ENCODE data around the gene PLCB4. TPM values are rescaled to one million over a fixed set of nuclear protein-coding genes. Genes with fewer than 3 reads are reported as not detected.

The PLCB4 gene
- total and polyA plus RNA-seq, 2 experiments from 2014 or later = 6.5 to 16.1 TPM

- TF ChIP-seq REST (IDR thresholded peaks at IDR 0.05; ENCODE audit: unreplicated experiment) (no peak), EZH2 (IDR thresholded peaks at IDR 0.05; ENCODE audit: low read depth, unreplicated experiment) (no peak), NANOG (IDR thresholded peaks at IDR 0.05; ENCODE audit: borderline replicate concordance) (no peak), POLR2AphosphoS5 (IDR thresholded peaks at IDR 0.05; ENCODE audit: low read depth) (no peak), CTCF (conservative IDR thresholded peaks at IDR 0.05; ENCODE audit: low read depth in 2 of 2) (no peak), JUNB (IDR thresholded peaks at IDR 0.05; ENCODE audit: unreplicated experiment) (no peak), STAT1 (IDR thresholded peaks at IDR 0.05; ENCODE audit: unreplicated experiment) (no peak), ZNF331 (CRISPR knock-in tag; IDR thresholded peaks at IDR 0.05; ENCODE audit: low read depth) (no peak), ETS1 (IDR thresholded peaks at IDR 0.05) (no peak), EZH2phosphoT487 (IDR thresholded peaks at IDR 0.05; ENCODE audit: unreplicated experiment) (no peak)
Observed at GRCh38 chr20:9128568-9128967, 59.7 kb downstream of the PLCB4 start (continued).

GRCh38 chr20:9129756-9130155 lies 60.9 kb downstream of the PLCB4 start:
- Mint-ChIP-seq H3K9me3 (peaks cover 3% of the 10 kb centered on the region; the same call in 2 of the 3 replicates), H3K4me3 (no peak overlapping the region), H3K27me3 (ENCODE audit: insufficient read depth, low read depth, poor library complexity) (no peaks in the 10 kb centered on the region), H3K4me1 (no peaks in the 10 kb centered on the region), H3K27ac (no peak overlapping the region), H3K36me3 (ENCODE audit: low read depth) (no peaks in the 10 kb centered on the region; the same call in 2 of the 3 replicates)
- Histone ChIP-seq H3K27me3 (ENCODE audit: insufficient read depth) (no peaks in the 10 kb centered on the region), H3K79me2 (replicated peaks; ENCODE audit: insufficient read depth) (peaks cover 4% of the 10 kb centered on the region; the same call in 1 of the 2 replicates), H4K20me1 (replicated peaks; ENCODE audit: insufficient read depth) (no peaks in the 10 kb centered on the region), H3K36me3 (ENCODE audit: insufficient read depth) (peaks cover 4% of the 10 kb centered on the region; the same call in 1 of the 2 replicates), H3K27ac (ENCODE audit: low read depth) (no peak overlapping the region), H3K4me1 (ENCODE audit: insufficient read depth) (no peaks in the 10 kb centered on the region), H2AFZ (no peak overlapping the region), H3K4me2 (no peak overlapping the region), H3F3A (replicated peaks; ENCODE audit: low read depth) (no peaks in the 10 kb centered on the region), H3K4me3 (no peak overlapping the region), H3K9me2 (ENCODE audit: insufficient read depth) (peaks cover 18% of the 10 kb centered on the region; the same call in 1 of the 2 replicates)
- DNase-seq (ENCODE audit: low spot score) (no peak), ATAC-seq (no peak)
- TF ChIP-seq REST (IDR thresholded peaks at IDR 0.05; ENCODE audit: unreplicated experiment) (no peak), EZH2 (IDR thresholded peaks at IDR 0.05; ENCODE audit: low read depth, unreplicated experiment) (no peak), ETS1 (IDR thresholded peaks at IDR 0.05) (no peak), CREB1 (CRISPR knock-in tag; IDR thresholded peaks at IDR 0.05; ENCODE audit: low read depth) (no peak), ZNF331 (CRISPR knock-in tag; IDR thresholded peaks at IDR 0.05; ENCODE audit: low read depth) (no peak), NANOG (IDR thresholded peaks at IDR 0.05; ENCODE audit: borderline replicate concordance) (no peak)

Measured in GM23338 (cell line).